GM13977 (cell line): ENCODE measurements around the gene IFRD1.

Experiments used
- DNase-seq: peaks from one replicate; pipeline ENCODE4 v3.0.0; 2012; ENCODE audit warnings: low spot score
- in situ Hi-C: fragments of 300-500 bp; cut with MboI; formaldehyde crosslinking; loops from one replicate; pipeline ENCODE4 v1.12.0; 2022; ENCODE audit warnings: low sequenced_read_pairs, low pct_unique_long_range_greater_than_20kb, mixed read lengths, inconsistent platforms; ENCODE audit not compliant: unreplicated experiment
- TF ChIP-seq, protein P1 (sequence below): IDR thresholded peaks from 2 replicates; pipeline ENCODE4 v1.5.1; 2012; ENCODE audit warnings: mild to moderate bottlenecking, control low read depth; ENCODE audit not compliant: insufficient read depth; ENCODE audit errors: extremely low read depth, missing control alignments

IFRD1 gene

DNA sequence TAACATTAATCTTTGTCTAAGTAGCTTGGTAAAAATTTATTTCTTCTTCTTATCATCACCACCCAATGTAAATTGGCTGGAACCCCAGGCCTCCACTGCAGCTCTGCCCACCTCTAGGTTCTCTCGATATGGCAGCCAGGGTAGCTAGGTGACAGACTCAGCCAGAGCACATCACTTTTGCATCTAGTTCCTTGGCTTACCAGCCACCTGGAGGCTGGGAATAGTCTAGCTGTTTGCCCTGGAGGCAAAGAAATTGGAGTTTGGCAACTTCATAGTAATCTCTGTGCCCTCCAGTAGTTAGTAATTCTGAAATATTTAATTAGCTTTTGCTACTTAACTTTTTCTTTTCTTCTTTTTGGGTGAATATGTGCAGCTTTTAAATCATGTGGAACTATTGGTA, 9.4 kb downstream of the IFRD1 start:
- TF ChIP-seq, protein P1, sequence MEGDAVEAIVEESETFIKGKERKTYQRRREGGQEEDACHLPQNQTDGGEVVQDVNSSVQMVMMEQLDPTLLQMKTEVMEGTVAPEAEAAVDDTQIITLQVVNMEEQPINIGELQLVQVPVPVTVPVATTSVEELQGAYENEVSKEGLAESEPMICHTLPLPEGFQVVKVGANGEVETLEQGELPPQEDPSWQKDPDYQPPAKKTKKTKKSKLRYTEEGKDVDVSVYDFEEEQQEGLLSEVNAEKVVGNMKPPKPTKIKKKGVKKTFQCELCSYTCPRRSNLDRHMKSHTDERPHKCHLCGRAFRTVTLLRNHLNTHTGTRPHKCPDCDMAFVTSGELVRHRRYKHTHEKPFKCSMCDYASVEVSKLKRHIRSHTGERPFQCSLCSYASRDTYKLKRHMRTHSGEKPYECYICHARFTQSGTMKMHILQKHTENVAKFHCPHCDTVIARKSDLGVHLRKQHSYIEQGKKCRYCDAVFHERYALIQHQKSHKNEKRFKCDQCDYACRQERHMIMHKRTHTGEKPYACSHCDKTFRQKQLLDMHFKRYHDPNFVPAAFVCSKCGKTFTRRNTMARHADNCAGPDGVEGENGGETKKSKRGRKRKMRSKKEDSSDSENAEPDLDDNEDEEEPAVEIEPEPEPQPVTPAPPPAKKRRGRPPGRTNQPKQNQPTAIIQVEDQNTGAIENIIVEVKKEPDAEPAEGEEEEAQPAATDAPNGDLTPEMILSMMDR = no peak
- no peak for DNase-seq
- in situ Hi-C loops = no loop called here

DNA sequence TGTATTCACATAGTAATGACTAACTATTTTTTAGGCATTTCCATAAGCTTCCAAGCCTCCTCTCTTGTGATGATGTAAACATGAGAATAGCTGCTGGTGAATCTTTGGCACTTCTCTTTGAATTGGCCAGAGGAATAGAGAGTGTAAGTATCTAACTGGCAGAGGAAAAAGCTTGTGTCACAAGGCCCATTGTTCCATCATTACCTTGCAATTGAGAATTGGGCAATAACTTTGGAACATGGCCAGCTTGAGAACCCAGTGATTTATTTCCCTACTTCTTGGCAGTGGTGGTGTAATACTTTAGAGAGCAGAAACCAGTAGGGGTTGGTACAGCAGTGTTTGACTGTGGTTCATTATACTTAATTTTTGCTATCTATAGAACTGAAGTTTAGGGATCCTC, 12.0 kb downstream of the IFRD1 start:
- TF ChIP-seq, protein P1 = no peak
- in situ Hi-C loops = no loop called here
- DNase-seq = no peak

DNA sequence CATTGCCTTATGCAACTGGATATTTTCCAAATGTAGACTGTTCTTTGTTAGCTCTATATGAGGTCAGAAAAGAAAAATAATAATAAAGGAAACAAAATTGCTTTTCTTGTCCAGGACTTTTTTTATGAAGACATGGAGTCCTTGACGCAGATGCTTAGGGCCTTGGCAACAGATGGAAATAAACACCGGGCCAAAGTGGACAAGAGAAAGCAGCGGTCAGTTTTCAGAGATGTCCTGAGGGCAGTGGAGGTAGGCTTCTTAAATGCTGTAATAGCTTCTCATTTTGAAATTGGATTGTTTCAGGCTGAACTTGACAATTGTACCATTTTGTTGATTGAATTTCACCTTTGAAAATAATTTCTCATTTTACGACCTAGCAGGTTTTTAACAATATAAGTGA, 17.6 kb downstream of the IFRD1 start:
- DNase-seq = no peak
- TF ChIP-seq, protein P1 = no peak
- in situ Hi-C loops = no loop called here

DNA sequence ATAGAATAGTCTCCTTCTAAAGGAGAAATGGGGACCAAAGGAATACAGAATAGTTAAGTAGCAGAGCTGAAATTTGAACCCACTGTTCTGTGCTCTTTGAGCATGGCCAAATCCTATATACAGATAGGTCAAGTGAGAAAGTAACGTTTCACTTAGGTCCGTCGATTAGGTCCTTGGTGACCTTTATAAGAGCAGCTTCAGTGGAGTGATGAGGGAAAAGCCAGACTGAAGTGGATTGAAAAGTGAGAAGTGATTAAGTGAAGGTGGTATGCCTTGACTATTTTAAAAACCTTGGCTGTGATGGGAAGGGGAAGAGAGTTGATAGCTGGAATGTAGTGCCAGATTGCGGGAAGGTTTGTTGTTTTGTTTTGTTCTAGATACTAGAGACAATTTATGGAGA, 19.9 kb downstream of the IFRD1 start:
- no peak for DNase-seq
- in situ Hi-C loops = no loop called here
- TF ChIP-seq, protein P1 = no peak

DNA sequence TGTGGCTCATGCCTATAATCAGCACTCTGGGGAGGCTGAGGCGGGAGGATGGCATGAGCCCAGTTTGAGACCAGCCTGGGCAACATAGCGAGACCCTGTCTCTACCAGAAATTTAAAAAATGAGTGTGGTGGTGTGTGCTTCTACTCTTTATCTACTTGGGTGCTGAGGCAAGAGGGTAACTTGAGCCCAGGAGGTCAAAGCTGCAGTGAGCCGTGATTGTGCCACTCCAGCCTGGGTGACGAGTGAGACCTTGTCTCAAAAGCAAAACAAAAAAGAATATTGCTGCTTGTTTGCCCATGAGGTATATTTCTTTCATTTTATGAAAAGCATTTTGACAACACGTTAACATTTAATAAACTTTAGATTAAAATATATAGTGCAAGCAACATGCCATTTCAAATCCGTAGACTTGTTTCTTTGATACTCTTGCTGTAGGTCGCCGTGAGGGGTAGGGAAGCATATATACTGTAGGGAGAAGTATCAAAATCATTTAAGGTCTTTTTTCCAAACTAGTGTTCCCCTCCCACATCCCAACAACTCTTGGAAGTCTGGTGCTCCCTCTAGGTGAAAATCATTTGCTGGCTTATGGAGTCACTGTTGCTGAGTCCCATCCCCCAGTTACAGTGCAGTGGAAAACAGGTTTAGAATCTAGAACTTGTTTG, 26.3 kb downstream of the IFRD1 start:
- in situ Hi-C loops = loop anchor here (25.0 kb wide), 1 partner anchor 714 kb away; no protein-coding TSS in a partner anchor
- TF ChIP-seq, protein P1 = no peak
- no peak for DNase-seq

DNA sequence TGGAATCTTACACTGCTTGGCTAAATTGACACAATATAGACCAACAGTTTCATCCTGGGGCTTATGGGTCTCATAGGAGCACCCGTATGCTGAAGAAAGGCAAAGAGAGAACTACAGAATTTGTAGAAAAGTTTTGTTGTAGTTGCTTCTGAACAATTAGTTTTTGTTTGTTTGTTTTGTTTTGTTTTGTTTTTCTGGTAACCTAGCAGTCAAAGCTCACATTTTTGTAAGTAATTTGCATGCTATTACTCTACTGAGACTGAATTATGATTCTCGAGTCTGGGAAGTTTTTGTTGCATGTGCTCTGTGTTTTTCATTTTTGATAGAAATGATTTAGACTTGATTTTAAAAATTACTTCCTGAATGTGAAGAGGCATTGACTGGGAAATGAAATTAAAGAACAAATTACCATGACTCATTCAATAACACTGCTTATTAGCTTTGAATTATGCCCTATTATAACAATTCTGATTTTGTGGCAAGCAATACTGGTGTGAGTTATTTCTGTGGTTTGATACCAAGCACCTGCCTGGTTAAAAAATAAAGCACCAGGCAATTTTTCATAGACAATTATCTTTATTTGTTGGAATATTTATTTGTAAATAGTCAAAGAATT, 31.0 kb downstream of the IFRD1 start:
- no peak for DNase-seq
- TF ChIP-seq, protein P1 = no peak
- in situ Hi-C loops = loop anchor here (25.0 kb wide), 1 partner anchor 719 kb away; no protein-coding TSS in a partner anchor
